ENCODE results near the gene ATP10A.

Gene ATP10A

GRCh38 chr15:25711164-25711563 lies 152.0 kb downstream of the ATP10A start:
- TF ChIP-seq CTCF (IDR thresholded peaks at IDR 0.05; ENCODE audit: low read depth, low read length): no peak
- no peak overlapping the region for H3K4me3 ChIP-seq (ENCODE audit: low read depth, low read length)

- no peak overlapping the region for H3K4me3 ChIP-seq (ENCODE audit: low read depth, low read length)
- peak; percentile 75 for TF ChIP-seq CTCF (IDR thresholded peaks at IDR 0.05; ENCODE audit: low read depth, low read length)
Observed at GRCh38 chr15:25710184-25710583, 152.9 kb downstream of the ATP10A start.

GRCh38 chr15:25709437-25710159 lies 153.5 kb downstream of the ATP10A start:
- H3K4me3 ChIP-seq (ENCODE audit: low read depth, low read length): no peak overlapping the region
- TF ChIP-seq CTCF (IDR thresholded peaks at IDR 0.05; ENCODE audit: low read depth, low read length): no peak

GRCh38 chr15:25708391-25708790 lies 154.7 kb downstream of the ATP10A start:
- H3K4me3 ChIP-seq (ENCODE audit: low read depth, low read length): no peak overlapping the region
- no peak for TF ChIP-seq CTCF (IDR thresholded peaks at IDR 0.05; ENCODE audit: low read depth, low read length)

- no peak for TF ChIP-seq CTCF (IDR thresholded peaks at IDR 0.05; ENCODE audit: low read depth, low read length)
- H3K4me3 ChIP-seq (ENCODE audit: low read depth, low read length): no peak overlapping the region
Observed at GRCh38 chr15:25707656-25708365, 155.3 kb downstream of the ATP10A start.

- no peak for TF ChIP-seq CTCF (IDR thresholded peaks at IDR 0.05; ENCODE audit: low read depth, low read length)
Observed at GRCh38 chr15:25706176-25706955, 156.8 kb downstream of the ATP10A start.

More at GRCh38 chr15:25706176-25706955, 156.8 kb downstream of the ATP10A start:
- no peak overlapping the region for H3K4me3 ChIP-seq (ENCODE audit: low read depth, low read length)
